Measurements from ENCODE around the gene GLP2R. TPM values are rescaled to one million over a fixed set of nuclear protein-coding genes. Genes with fewer than 3 reads are reported as not detected.

The GLP2R gene
- polyA plus RNA-seq, 1 donor from 2014 or later = not detected

DNA sequence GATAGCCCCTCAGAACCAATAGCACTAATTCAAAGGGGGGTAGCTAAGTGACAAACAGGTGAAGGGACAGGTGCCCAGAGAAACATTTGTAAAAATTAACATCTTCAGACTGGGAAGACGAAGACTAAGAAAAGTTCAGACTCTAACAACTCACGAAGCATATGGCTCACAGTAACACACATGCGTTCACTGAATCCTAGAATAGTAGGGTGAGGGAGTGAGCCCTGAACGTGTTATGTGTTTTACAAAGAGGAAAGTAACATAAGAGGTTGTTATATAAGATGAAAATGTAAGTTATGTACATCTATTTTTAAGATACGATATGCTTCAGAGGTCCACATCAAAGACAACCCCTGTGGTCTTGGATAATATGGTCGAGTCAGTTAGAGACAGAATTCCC lies 19.0 kb upstream of the GLP2R start:
- Histone ChIP-seq H3K27me3 (ENCODE audit: insufficient read depth, low read depth, low read length) (no peaks in the 10 kb centered on the region), H3K4me2 (ENCODE audit: low read length) (no peak overlapping the region), H3K27ac (ENCODE audit: low read length) (no peak overlapping the region), H3K9me2 (ENCODE audit: insufficient read depth, low read length) (no peaks in the 10 kb centered on the region), H3K9me3 (ENCODE audit: low read length) (no peaks in the 10 kb centered on the region), H3K79me2 (replicated peaks; ENCODE audit: insufficient read depth, low read length) (no peaks in the 10 kb centered on the region), H3K4me3 (ENCODE audit: low read length) (no peak overlapping the region), H3K9ac (ENCODE audit: low read length) (no peak overlapping the region), H2AFZ (ENCODE audit: low read depth, low read length) (no peak overlapping the region), H3F3A (ENCODE audit: insufficient read depth, low read length, poor library complexity, severe bottlenecking) (no peaks in the 10 kb centered on the region), H3K36me3 (ENCODE audit: insufficient read depth, low read length) (no peaks in the 10 kb centered on the region), H4K20me1 (ENCODE audit: insufficient read depth) (no peaks in the 10 kb centered on the region)
- TF ChIP-seq POLR2AphosphoS5 (IDR thresholded peaks at IDR 0.05) (no peak), SMC3 (conservative IDR thresholded peaks at IDR 0.05; ENCODE audit: poor library complexity) (no peak), EZH2 (IDR thresholded peaks at IDR 0.05; ENCODE audit: borderline replicate concordance, insufficient read depth, low read length, poor library complexity, severe bottlenecking) (no peak), TAF1 (IDR thresholded peaks at IDR 0.05; ENCODE audit: low read depth) (no peak), MXI1 (conservative IDR thresholded peaks at IDR 0.05; ENCODE audit: poor library complexity, severe bottlenecking) (no peak), RAD21 (conservative IDR thresholded peaks at IDR 0.05) (no peak), EP300 (conservative IDR thresholded peaks at IDR 0.05; ENCODE audit: poor library complexity, severe bottlenecking) (no peak)
- TF ChIP-seq, protein P1, sequence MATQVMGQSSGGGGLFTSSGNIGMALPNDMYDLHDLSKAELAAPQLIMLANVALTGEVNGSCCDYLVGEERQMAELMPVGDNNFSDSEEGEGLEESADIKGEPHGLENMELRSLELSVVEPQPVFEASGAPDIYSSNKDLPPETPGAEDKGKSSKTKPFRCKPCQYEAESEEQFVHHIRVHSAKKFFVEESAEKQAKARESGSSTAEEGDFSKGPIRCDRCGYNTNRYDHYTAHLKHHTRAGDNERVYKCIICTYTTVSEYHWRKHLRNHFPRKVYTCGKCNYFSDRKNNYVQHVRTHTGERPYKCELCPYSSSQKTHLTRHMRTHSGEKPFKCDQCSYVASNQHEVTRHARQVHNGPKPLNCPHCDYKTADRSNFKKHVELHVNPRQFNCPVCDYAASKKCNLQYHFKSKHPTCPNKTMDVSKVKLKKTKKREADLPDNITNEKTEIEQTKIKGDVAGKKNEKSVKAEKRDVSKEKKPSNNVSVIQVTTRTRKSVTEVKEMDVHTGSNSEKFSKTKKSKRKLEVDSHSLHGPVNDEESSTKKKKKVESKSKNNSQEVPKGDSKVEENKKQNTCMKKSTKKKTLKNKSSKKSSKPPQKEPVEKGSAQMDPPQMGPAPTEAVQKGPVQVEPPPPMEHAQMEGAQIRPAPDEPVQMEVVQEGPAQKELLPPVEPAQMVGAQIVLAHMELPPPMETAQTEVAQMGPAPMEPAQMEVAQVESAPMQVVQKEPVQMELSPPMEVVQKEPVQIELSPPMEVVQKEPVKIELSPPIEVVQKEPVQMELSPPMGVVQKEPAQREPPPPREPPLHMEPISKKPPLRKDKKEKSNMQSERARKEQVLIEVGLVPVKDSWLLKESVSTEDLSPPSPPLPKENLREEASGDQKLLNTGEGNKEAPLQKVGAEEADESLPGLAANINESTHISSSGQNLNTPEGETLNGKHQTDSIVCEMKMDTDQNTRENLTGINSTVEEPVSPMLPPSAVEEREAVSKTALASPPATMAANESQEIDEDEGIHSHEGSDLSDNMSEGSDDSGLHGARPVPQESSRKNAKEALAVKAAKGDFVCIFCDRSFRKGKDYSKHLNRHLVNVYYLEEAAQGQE (IDR thresholded peaks at IDR 0.05; ENCODE audit: borderline replicate concordance) = no peak
- TF ChIP-seq, protein P2, sequence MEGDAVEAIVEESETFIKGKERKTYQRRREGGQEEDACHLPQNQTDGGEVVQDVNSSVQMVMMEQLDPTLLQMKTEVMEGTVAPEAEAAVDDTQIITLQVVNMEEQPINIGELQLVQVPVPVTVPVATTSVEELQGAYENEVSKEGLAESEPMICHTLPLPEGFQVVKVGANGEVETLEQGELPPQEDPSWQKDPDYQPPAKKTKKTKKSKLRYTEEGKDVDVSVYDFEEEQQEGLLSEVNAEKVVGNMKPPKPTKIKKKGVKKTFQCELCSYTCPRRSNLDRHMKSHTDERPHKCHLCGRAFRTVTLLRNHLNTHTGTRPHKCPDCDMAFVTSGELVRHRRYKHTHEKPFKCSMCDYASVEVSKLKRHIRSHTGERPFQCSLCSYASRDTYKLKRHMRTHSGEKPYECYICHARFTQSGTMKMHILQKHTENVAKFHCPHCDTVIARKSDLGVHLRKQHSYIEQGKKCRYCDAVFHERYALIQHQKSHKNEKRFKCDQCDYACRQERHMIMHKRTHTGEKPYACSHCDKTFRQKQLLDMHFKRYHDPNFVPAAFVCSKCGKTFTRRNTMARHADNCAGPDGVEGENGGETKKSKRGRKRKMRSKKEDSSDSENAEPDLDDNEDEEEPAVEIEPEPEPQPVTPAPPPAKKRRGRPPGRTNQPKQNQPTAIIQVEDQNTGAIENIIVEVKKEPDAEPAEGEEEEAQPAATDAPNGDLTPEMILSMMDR (IDR thresholded peaks at IDR 0.05; ENCODE audit: poor library complexity, severe bottlenecking) = no peak

DNA sequence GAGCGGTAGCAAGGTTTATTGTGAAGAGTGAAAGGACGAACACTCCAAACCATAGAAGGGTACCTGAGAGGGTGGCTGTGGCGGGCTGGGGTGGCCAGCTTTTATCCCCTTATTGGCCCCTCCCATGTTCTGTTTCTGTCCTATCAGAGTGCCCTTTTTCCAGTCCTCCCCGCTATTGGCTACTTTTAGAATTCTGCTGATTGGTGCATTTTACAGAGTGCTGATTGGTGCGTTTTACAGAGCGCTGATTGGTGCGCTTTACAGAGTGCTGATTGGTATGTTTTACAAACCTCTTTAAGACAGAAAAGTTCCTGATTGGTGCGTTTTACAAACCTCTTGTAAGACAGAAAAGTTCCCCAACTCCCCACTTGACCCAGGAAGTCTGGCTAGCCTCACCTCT lies 16.3 kb upstream of the GLP2R start:
- Histone ChIP-seq H3K9ac (ENCODE audit: low read length) (no peak overlapping the region), H3K4me2 (ENCODE audit: low read length) (no peak overlapping the region), H3K9me3 (ENCODE audit: low read length) (no peaks in the 10 kb centered on the region), H4K20me1 (ENCODE audit: insufficient read depth) (no peaks in the 10 kb centered on the region), H3K27me3 (ENCODE audit: insufficient read depth, low read depth, low read length) (no peaks in the 10 kb centered on the region), H3F3A (ENCODE audit: insufficient read depth, low read length, poor library complexity, severe bottlenecking) (no peaks in the 10 kb centered on the region), H3K4me3 (ENCODE audit: low read length) (no peak overlapping the region), H3K36me3 (ENCODE audit: insufficient read depth, low read length) (no peaks in the 10 kb centered on the region), H2AFZ (ENCODE audit: low read depth, low read length) (no peak overlapping the region), H3K79me2 (replicated peaks; ENCODE audit: insufficient read depth, low read length) (no peaks in the 10 kb centered on the region), H3K9me2 (ENCODE audit: insufficient read depth, low read length) (no peaks in the 10 kb centered on the region), H3K27ac (ENCODE audit: low read length) (no peak overlapping the region)
- TF ChIP-seq RAD21 (conservative IDR thresholded peaks at IDR 0.05) = no peak
- no peak for TF ChIP-seq TAF1 (IDR thresholded peaks at IDR 0.05; ENCODE audit: low read depth)
